AG09319 (cell line): ENCODE measurements around the gene HMG20B.

Experiments
- DNase-seq: peaks from one replicate; pipeline ENCODE4 v3.0.0-alpha.2; 2010; ENCODE audit warnings: low read depth; ENCODE audit errors: extremely low read depth
- CTCF ChIP-seq: IDR thresholded peaks from 2 replicates; pipeline ENCODE4 v1.5.1; 2011; ENCODE audit warnings: low read depth, mild to moderate bottlenecking, inconsistent platforms, low read length, moderate library complexity

Gene HMG20B

GRCh38 chr19:3572855-3573161, at the start of gene HMG20B:
HMG20B (plus strand) TSS chr19:3572944; CDS start chr19:3573310, 366 bp downstream.
- no peak for DNase-seq
- no peak for TF ChIP-seq CTCF

- no peak for DNase-seq
- no peak for TF ChIP-seq CTCF
These were observed 49.2 kb upstream of the HMG20B start for GRCh38 chr19:3523361-3524077.

- no peak for DNase-seq
- TF ChIP-seq CTCF = no peak
These were observed 48.5 kb upstream of the HMG20B start for GRCh38 chr19:3524078-3524842.

- no peak for TF ChIP-seq CTCF
- no peak for DNase-seq
These were observed 47.8 kb upstream of the HMG20B start for GRCh38 chr19:3524904-3525451.

- DNase-seq = no peak
- no peak; the same call in 1 of the 2 replicates for TF ChIP-seq CTCF
These were observed 46.1 kb upstream of the HMG20B start for GRCh38 chr19:3526507-3527237.

GRCh38 chr19:3527238-3527910, 45.4 kb upstream of the HMG20B start:
- no peak for DNase-seq
- no peak for TF ChIP-seq CTCF
